ENCODE results near the gene KDM4C. TPM values are rescaled to one million over a fixed set of nuclear protein-coding genes. Genes with fewer than 3 reads are reported as not detected.

KDM4C gene
- total and polyA plus RNA-seq, 2 of the 13 experiments (the other 11 are each of a cell fraction or from before 2014, with no cell fraction given), result 19.4 to 23.6 TPM

GRCh38 chr9:6870650-6871477 is 113.1 kb downstream of the KDM4C start:
- CTCF ChIA-PET (ENCODE audit: low intra/inter-chr PET ratio, low total read pairs), result no interaction called here
- Histone ChIP-seq H3K27ac (ENCODE audit: extremely low read length, insufficient read depth, low read length) (peak overlapping the region; percentile 28), H3K9me3 (ENCODE audit: low read length) (no peaks in the 10 kb centered on the region), H3K4me3 (replicated peaks in 1 of 3; ENCODE audit: insufficient read depth in 1 of 3, low read depth in 2 of 3, low read length in 3 of 3) (no peak overlapping the region; a peak in 1 of 6 replicates), H3K36me3 (replicated peaks in 1 of 2; ENCODE audit: control insufficient read depth in 1 of 2, insufficient read depth in 2 of 2, low read length in 2 of 2) (no peaks in the 10 kb centered on the region), H2AFZ (ENCODE audit: low read length) (no peak overlapping the region), H3K79me2 (ENCODE audit: insufficient read depth, low read length) (peaks cover 4% of the 10 kb centered on the region), H3K4me2 (ENCODE audit: low read depth, low read length) (peak overlapping the region; percentile 5), H3K4me1 (ENCODE audit: insufficient read depth, low read length) (peaks cover 56% of the 10 kb centered on the region), H3K27me3 (ENCODE audit: control insufficient read depth in 1 of 2, insufficient read depth in 2 of 2, low read length in 2 of 2) (no peaks in the 10 kb centered on the region), H3K9ac (ENCODE audit: insufficient read depth, low read depth, low read length) (no peak overlapping the region; the same call in 1 of the 2 replicates), H4K20me1 (ENCODE audit: insufficient read depth, low read length) (no peaks in the 10 kb centered on the region)
- WGBS (ENCODE audit: low lambda C conversion rate), result 63% methylated on average over 7 of the region's 7 CpGs
- intact Hi-C loops (cut with micrococcal nuclease; ENCODE audit: unreplicated experiment) (no loop called here), in situ Hi-C loops (cut with HindIII; ENCODE audit: extremely low pct_ligation_motif_present, low pct_unique_long_range_greater_than_20kb) (no loop called here)
- peak; percentile 86 for ATAC-seq
- BruUV-seq (replicated peaks), result no TSS peak
- DNase-seq (ENCODE audit: low spot score), result peak; percentile 16
- POLR2A ChIA-PET, result interaction anchor here (0.6 to 0.7 kb wide), 2 partner anchors 27 to 90 kb away, joined by 3 read pairs; no protein-coding TSS in a partner anchor
- no peak for FAIRE-seq
- no peak for TF ChIP-seq CEBPZ (IDR thresholded peaks at IDR 0.05; ENCODE audit: low read length)
- no peak for TF ChIP-seq ZNF329 (CRISPR knock-in tag; IDR thresholded peaks at IDR 0.05; ENCODE audit: low read depth)
- no peak for TF ChIP-seq RXRB (CRISPR knock-in tag; IDR thresholded peaks at IDR 0.05; ENCODE audit: borderline replicate concordance)
- no peak for TF ChIP-seq ZNF740 (CRISPR knock-in tag; IDR thresholded peaks at IDR 0.05)
- TF ChIP-seq RFX5 (IDR thresholded peaks at IDR 0.05; ENCODE audit: low read depth, low read length), result no peak
- no peak for TF ChIP-seq ZSCAN9 (CRISPR knock-in tag; IDR thresholded peaks at IDR 0.05; ENCODE audit: borderline replicate concordance)
- TF ChIP-seq ZNF121 (CRISPR knock-in tag; IDR thresholded peaks at IDR 0.05), result no peak
- TF ChIP-seq FOXP4 (CRISPR knock-in tag; IDR thresholded peaks at IDR 0.05), result no peak
- no peak for TF ChIP-seq ZNF224 (CRISPR knock-in tag; IDR thresholded peaks at IDR 0.05)
- TF ChIP-seq ZNF367 (CRISPR knock-in tag; IDR thresholded peaks at IDR 0.05; ENCODE audit: borderline replicate concordance), result no peak
- no peak for TF ChIP-seq SOX6 (IDR thresholded peaks at IDR 0.05)
- 0 out of 2 replicates have a peak, but pooled peaks have one; percentile 10 for TF ChIP-seq SOX6 (CRISPR knock-in tag; IDR thresholded peaks at IDR 0.05)
- peak; percentile 60 for TF ChIP-seq CEBPB (IDR thresholded peaks at IDR 0.05; ENCODE audit: borderline replicate concordance, low read depth, low read length)
- no peak for TF ChIP-seq ZNF281 (CRISPR knock-in tag; IDR thresholded peaks at IDR 0.05; ENCODE audit: borderline replicate concordance)
- TF ChIP-seq IKZF4 (CRISPR knock-in tag; IDR thresholded peaks at IDR 0.05; ENCODE audit: borderline replicate concordance, low read depth, not compliant biosample characterization), result no peak
